Measurements from ENCODE around the gene PALLD.

DNA sequence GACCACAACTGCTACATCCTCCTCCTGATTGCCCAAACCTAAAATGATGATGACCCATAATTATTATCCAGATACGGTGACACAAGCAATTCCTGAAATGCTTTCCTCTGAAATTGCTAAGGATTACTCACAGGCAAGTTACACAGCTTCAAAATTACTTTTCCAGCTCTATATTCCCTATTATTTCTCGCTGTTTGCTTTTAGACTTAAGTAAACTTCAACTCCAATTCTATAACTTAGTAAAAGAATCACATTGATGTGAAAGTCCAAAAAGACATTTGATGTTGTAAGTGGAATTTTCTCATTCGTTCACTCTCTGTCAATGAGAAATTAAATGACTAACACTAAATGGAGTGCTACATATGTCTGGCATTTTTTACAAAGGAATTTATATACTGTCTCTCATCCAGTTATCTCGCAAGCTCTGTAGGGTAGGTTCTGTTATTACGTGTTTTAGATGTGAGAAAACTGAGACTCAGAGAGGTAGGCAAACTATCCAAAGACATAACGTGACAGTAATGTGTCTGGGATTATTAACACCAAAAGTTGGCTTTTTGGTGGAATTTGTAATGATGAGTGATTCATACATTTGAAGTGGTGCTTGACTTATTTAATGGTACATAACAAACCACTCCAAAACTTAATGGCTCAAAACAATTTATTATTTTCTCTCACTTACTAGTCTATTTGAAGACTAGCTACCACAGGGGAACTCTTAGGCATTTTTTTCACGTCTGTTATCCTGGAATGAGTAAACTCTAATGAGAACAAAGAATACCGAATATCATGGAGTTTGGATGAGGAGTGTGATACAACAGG lies 31.5 kb downstream of the PALLD start:
- TF ChIP-seq CTCF (tag by site-specific recombination; IDR thresholded peaks at IDR 0.05), result no peak
- TF ChIP-seq ZFP3 (tag by site-specific recombination; IDR thresholded peaks at IDR 0.05; ENCODE audit: low read depth), result no peak
- no peak for TF ChIP-seq ZNF174 (tag by site-specific recombination; IDR thresholded peaks at IDR 0.05)
- TF ChIP-seq TCF7L2 (IDR thresholded peaks at IDR 0.05; ENCODE audit: borderline replicate concordance, low read depth, low read length), result no peak
- TF ChIP-seq, protein P1, sequence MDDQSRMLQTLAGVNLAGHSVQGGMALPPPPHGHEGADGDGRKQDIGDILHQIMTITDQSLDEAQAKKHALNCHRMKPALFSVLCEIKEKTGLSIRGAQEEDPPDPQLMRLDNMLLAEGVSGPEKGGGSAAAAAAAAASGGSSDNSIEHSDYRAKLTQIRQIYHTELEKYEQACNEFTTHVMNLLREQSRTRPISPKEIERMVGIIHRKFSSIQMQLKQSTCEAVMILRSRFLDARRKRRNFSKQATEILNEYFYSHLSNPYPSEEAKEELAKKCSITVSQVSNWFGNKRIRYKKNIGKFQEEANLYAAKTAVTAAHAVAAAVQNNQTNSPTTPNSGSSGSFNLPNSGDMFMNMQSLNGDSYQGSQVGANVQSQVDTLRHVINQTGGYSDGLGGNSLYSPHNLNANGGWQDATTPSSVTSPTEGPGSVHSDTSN (CRISPR knock-in tag; IDR thresholded peaks at IDR 0.05), result no peak
- no peak for TF ChIP-seq KLF16 (tag by site-specific recombination; IDR thresholded peaks at IDR 0.05)
- no peak for TF ChIP-seq SP2 (tag by site-specific recombination; IDR thresholded peaks at IDR 0.05)
- TF ChIP-seq ZBTB21 (tag by site-specific recombination; IDR thresholded peaks at IDR 0.05), result no peak

Data from HEK293 (cell line).